Activated CD4-positive, alpha-beta memory T cell treated with anti-CD3 and anti-CD28 coated beads, Interleukin-2, amount 10 ng/mL, durations not matched to agents 7 days and 5 days (primary cell): Measurements from ENCODE around the gene PEX16. TPM values are rescaled to one million over a fixed set of nuclear protein-coding genes. Genes with fewer than 3 reads are reported as not detected.
A peak's percentile ranks its signal among the peaks of the same experiment; 100 is the strongest.

Experiments used
- CTCF ChIA-PET: fragments of 350-600 bp; sonication (Branson Sonifier 250); formaldehyde crosslinking; loops from one replicate; lab custom pipeline; 2021; ENCODE audit warnings: antibody characterized with exemption, inconsistent platforms; lab: Charles Lee
- POLR2A ChIA-PET: fragments of 350-600 bp; sonication (Branson Sonifier 250); formaldehyde crosslinking; loops from one replicate; lab custom pipeline; 2021; ENCODE audit warnings: antibody characterized with exemption; lab: Charles Lee
- DNase-seq: peaks from one replicate; pipeline ENCODE4 v3.0.0-alpha.2; 2020
- H3K27ac Mint-ChIP-seq: one replicate; pipeline ENCODE4 v1.8.0; 2021; ENCODE audit warnings: mild to moderate bottlenecking, mixed read lengths
- H3K27me3 Mint-ChIP-seq: one replicate; pipeline ENCODE4 v1.8.0; 2021; ENCODE audit warnings: mixed read lengths
- H3K36me3 Mint-ChIP-seq: one replicate; pipeline ENCODE4 v1.8.0; 2021; ENCODE audit warnings: low read depth, mixed read lengths
- H3K4me1 Mint-ChIP-seq: one replicate; pipeline ENCODE4 v1.8.0; 2021; ENCODE audit warnings: mixed read lengths
- H3K4me3 Mint-ChIP-seq: one replicate; pipeline ENCODE4 v1.8.0; 2021; ENCODE audit warnings: mild to moderate bottlenecking, mixed read lengths
- H3K9me3 Mint-ChIP-seq: one replicate; pipeline ENCODE4 v1.8.0; 2021; ENCODE audit warnings: mixed read lengths
- total RNA-seq, 2 experiments: library from RNA; stranded (reverse); gene quantifications; one replicate each; pipeline ENCODE4 v1.2.3, GENCODE V29; 2021

The PEX16 gene
- total RNA-seq, 2 experiments from 2014 or later, result 54.1 to 55.0 TPM

DNA sequence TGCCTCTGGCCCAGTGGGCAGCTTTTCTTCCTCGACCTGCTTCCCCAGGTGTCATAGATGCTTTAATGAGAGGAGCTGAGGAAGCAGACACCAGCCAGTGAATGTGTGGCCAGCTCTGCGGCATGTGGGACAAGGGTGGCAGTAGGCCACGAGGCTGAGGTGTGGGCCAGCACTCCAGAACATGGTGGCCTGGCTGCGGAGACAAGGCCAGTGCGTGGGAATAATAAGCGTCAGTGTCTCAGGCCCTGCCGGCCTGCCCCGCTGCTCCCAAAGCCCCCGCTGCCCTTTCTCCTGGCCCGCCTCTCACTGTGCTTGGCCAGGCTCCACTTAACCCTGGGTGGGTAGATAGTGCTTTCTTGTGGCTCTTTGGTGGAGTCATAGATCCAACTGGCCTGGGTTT lies 30.1 kb downstream of the PEX16 start:
- DNase-seq, result no peak
- no peak overlapping the region for H3K27ac Mint-ChIP-seq
- no peak overlapping the region for H3K4me3 Mint-ChIP-seq
- no peaks in the 10 kb centered on the region for H3K36me3 Mint-ChIP-seq
- no peaks in the 10 kb centered on the region for H3K9me3 Mint-ChIP-seq
- H3K4me1 Mint-ChIP-seq, result peaks cover 7% of the 10 kb centered on the region
- POLR2A ChIA-PET, result interaction anchor here (1.6 kb wide), 1 partner anchor 30 kb away, joined by 3 read pairs; no protein-coding TSS in a partner anchor
- CTCF ChIA-PET, result no interaction called here
- H3K27me3 Mint-ChIP-seq, result peaks cover 7% of the 10 kb centered on the region

DNA sequence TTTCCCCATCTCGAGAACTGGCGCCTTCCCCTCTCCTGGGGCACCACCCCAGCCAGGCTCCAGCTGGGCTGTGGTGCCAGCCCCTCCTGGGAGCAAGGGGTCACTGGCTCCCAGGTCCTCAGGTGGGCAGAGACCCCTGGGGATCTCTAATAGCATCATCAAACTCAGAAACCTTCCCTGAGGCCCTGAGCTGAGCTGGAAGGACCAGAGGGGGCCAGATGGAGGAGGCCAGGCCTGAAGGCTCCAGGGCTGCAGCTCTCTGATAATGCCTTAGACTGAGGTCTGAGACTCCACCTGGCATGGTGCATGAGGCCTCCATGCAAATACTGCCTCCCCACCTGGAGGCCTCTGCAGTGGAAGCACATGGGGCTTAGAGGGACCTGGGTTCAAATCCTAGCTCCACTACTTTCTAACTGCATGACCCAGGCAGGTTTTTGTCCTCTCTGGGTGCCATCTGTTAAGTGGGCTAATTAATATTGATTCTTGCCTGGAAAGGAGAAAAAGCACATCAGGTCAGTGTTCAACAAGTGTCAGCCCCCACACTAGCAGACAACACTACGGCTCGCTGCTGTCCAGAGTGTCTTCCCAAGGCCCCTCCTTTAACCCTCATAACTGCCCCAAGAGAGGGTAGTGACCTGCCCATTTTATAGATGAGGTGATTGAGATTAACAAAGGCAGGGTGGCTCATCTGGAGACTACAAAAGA lies 30.7 kb downstream of the PEX16 start:
- Mint-ChIP-seq H3K27ac (no peak overlapping the region), H3K27me3 (peaks cover 7% of the 10 kb centered on the region), H3K4me3 (no peak overlapping the region), H3K9me3 (no peaks in the 10 kb centered on the region), H3K4me1 (peaks cover 7% of the 10 kb centered on the region), H3K36me3 (no peaks in the 10 kb centered on the region)
- POLR2A ChIA-PET, result interaction anchor here (1.6 kb wide), 1 partner anchor 30 kb away, joined by 3 read pairs; no protein-coding TSS in a partner anchor
- CTCF ChIA-PET, result no interaction called here
- DNase-seq, result no peak

DNA sequence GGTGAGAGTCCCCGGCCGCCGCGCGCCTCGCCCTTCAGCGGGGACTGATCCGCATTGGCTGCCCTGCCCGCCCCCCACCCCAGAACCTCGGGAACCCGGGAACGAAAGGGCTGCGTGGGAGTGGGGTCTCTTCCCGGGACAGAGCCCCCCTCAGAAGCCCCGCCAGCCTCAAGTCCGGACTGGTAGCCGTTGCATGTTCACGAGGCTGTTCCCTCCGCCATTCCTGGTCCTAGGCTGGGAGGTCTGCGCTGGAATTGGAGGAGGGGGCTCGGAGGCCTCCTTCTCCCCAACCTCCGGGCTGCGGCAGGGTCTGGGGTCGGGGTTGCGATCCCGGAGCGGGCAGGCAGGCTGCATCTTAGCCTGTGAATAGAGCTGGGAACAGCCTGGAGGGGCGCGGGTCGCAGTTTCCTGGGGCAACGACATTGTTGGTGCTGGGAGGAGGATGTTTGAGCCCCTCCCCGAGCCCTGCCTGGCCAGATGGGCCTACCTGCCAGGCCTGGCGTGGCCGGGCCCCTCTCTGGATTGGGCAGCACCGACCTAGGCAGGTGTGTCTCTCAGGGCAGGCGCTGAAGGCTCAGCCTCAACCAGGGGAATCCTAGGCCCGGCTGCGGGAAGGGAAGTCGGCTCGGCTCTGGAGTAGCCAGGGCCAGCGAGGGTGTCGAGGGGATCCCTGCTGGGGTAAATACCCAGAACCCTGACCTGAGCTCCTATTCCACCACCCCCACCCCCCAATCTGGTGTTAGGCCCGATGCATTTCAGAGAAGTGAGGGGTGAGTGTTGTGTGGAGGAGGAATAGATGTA lies 31.6 kb downstream of the PEX16 start:
- POLR2A ChIA-PET, result no interaction called here
- H3K4me3 Mint-ChIP-seq, result no peak overlapping the region

DNA sequence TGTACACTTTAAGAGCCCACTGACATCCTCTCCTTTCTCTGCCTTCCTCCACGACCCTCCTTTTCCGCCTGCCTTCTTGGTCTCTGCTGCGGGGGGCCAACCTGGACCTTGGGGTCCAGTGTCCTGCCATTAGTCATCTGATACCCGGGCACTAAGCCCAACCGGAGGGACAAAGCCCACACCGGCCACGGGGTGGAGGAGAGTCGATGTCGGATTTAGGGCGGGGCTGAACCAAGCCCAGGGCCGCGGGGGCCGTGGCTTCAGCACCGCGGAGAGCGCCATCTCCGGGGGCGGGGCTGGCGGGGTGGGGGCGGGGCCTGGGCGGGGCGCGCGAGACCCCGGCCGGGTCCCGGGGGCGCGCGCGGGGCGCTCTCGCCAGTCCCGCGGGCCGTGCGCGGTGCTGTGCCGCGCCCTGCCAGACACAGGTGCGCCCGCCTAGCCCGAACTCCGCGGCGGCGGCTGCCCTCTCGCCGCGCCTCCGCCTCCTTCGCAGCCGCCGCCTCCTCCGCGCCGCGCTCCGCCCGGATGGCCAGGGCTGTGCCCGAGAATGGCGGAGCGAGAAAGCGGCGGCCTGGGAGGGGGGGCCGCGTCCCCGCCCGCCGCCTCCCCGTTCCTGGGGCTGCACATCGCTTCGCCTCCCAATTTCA lies 32.3 kb downstream of the PEX16 start, which contains the start of gene MAPK8IP1:
Gene MAPK8IP1, plus strand, starts transcription at position 378 of the 647 bp plus-strand sequence. Its CDS starts 170 bp downstream, at position 548.
- H3K27me3 Mint-ChIP-seq, result peaks cover 4% of the 10 kb centered on the region
- no peaks in the 10 kb centered on the region for H3K36me3 Mint-ChIP-seq
- H3K4me1 Mint-ChIP-seq, result peaks cover 7% of the 10 kb centered on the region
- ChIA-PET POLR2A (no interaction called here), CTCF (no interaction called here)
- peak within 1 kb of the TSS; percentile 61 for H3K4me3 Mint-ChIP-seq
- no peak within 1 kb of the TSS for H3K27ac Mint-ChIP-seq
- H3K9me3 Mint-ChIP-seq, result no peaks in the 10 kb centered on the region
- DNase-seq, result peak; percentile 63

More for the DNA sequence above, 31.6 kb downstream of the PEX16 start:
- H3K9me3 Mint-ChIP-seq, result no peaks in the 10 kb centered on the region
- no peaks in the 10 kb centered on the region for H3K36me3 Mint-ChIP-seq
- no peak for DNase-seq
- CTCF ChIA-PET, result no interaction called here
- peaks cover 7% of the 10 kb centered on the region for H3K4me1 Mint-ChIP-seq
- H3K27ac Mint-ChIP-seq, result no peak overlapping the region
- peaks cover 4% of the 10 kb centered on the region for H3K27me3 Mint-ChIP-seq

DNA sequence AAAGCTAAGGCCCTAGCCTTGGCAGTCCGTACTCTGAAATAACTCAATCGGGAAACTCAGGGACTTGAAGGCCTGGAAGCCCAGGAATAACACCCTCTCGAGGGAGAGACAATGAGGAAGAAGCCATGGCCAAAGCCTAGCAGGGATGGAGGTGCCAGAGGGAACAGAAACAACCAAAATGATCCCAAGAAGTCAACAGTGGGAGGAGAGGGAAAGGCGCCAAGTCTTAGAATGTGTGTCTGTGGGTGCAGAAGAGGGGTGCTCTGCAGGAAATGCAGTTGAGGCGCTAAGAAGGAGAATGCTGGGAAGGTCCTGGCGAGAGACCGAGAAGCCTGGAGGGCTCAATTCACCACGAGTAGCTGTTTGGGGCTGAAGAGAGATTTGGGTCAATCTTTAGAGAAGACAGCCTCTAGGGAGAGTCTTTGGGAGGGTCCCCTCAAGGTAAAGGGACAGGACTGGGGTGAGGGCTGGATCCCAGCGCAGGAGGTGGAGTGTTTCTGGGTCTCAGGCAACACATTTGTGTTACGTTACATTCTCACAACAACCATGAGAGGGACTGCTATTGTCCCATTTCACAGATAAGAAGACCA lies 33.0 kb downstream of the PEX16 start:
- DNase-seq, result no peak
- Mint-ChIP-seq H3K4me3 (peak overlapping the region; percentile 61), H3K27me3 (peaks cover 4% of the 10 kb centered on the region), H3K4me1 (peaks cover 7% of the 10 kb centered on the region), H3K27ac (no peak overlapping the region), H3K36me3 (peaks cover under 1% of the 10 kb centered on the region), H3K9me3 (no peaks in the 10 kb centered on the region)
- POLR2A ChIA-PET, result interaction anchor here (1.0 kb wide), 1 partner anchor 14 kb away, joined by 3 read pairs; no protein-coding TSS in a partner anchor
- CTCF ChIA-PET, result interaction anchor here (0.6 to 1.7 kb wide), 2 partner anchors 92 to 113 kb away, joined by 3 to 4 read pairs; no protein-coding TSS in a partner anchor

DNA sequence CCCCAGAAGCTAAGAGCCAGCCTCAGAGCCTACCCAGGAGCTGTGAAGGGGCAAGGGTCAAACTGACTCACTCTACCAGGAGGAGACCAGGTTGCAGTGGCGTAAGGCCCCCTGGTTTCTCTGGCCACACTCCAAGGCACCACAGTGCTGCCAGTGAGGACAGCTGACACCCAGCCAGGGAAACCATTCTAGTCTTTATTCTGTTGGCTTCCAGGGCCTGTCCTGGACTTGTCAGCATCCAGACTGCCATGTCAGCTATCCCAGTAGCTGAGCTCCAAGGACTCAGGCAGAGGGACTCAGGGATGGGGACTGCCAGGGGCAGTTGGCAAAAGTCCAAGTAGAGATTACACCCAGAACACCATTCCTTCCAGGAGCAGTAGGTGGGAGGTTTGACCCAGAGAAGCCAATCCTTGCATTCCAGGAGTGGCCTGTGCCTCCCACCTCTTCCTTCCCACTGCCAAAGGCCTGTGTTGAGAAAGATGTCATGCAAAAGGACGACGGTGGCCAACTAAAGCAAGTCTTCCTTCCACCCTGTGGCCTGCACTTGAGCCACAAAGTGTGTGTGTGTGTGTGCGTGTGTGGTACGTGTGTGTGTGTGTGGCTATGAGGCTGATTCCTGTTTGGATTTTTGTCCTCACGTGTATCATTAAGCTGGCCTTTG lies 35.8 kb downstream of the PEX16 start:
- Mint-ChIP-seq H3K27ac (no peak overlapping the region), H3K27me3 (peaks cover 4% of the 10 kb centered on the region), H3K36me3 (peaks cover 14% of the 10 kb centered on the region), H3K4me3 (no peak overlapping the region), H3K9me3 (no peaks in the 10 kb centered on the region), H3K4me1 (peaks cover 7% of the 10 kb centered on the region)
- CTCF ChIA-PET, result no interaction called here
- DNase-seq, result no peak
- POLR2A ChIA-PET, result no interaction called here

DNA sequence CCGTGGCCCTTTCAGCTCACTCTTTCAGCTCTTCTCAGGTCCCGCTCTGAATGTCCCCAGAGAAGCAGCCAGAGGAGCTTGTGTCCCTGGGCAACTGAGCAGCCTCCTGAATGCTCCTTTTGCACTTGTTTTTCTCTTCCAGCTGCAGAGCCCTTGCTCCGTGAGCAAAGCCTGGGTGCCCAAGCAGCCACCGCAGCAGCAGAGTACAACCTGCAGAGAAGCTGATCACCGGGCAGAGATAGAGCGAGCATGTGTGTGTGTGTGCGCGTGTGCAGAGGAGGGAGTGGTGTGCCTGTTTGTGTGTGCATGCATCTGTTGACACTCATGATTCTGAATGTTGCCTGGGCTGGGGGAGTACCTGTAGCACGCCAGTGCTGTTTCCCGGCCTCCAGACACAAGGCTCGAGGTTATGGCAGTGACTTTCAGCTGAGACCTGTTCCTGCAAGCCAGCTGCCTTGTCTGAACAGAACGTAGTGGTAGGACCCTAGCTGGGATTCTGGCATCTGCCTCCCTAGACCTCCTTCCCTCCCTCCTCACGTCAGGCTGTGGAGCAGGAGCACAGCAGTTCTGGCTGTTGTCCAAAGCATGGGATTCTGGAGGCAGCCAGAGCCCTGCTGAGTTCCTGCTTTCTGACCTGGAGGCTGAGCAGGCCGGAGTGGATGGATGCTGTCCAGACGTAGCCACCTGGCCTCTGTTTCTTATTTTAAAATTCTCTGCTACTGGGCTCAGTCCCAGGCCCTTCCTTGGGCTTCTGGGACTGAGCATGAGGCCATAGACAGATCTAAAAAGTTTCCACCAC lies 36.7 kb downstream of the PEX16 start:
- Mint-ChIP-seq H3K27me3 (peaks cover 4% of the 10 kb centered on the region), H3K4me1 (peaks cover 7% of the 10 kb centered on the region), H3K36me3 (peaks cover 14% of the 10 kb centered on the region), H3K4me3 (no peak overlapping the region), H3K9me3 (no peaks in the 10 kb centered on the region), H3K27ac (no peak overlapping the region)
- ChIA-PET POLR2A (interaction anchor here (0.5 kb wide), 1 partner anchor 189 kb away, joined by 3 read pairs; no protein-coding TSS in a partner anchor), CTCF (no interaction called here)
- DNase-seq, result no peak

DNA sequence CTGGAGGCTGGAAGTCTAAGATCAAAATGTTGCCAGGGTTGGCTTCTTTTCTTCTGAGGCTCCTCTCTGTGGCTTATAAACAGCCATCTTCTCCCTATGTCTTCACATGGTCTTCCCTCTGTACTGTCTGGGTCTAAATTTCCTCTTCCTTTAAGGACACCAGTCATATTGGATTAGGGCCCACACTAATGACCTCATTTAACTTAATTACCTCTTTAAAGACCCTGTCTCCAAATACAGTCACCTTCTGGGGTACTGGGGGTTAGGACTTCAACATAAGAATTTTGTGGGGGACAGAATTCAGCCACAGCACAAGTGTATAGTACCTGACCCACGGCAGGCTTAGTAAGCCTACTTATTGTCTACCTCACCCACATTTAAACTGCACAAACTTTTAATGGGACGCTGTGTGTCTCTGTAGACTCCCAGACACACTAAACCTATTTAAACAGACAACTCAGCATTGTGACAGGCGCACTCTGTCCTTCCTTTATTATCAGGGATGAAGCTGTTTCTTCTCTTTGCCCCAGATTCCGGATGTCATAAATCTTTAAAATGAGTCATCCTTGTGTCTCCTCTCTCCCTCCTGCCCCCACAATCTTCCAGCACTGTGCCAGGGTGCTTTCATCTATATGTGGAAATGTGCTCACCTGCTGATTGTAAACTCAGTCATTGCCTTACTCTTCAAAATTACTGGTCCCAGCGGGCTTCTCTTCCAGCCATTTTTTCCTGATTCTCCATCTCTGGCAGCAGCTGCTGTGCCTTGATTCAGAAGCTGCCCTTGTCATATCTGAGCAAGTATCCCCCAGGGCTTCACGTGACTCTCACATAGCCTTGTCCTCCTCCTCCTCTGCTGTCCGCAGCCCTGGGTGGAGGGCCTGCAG lies 37.6 kb downstream of the PEX16 start:
- POLR2A ChIA-PET, result no interaction called here
- Mint-ChIP-seq H3K4me3 (no peak overlapping the region), H3K9me3 (no peaks in the 10 kb centered on the region), H3K36me3 (peaks cover 19% of the 10 kb centered on the region), H3K4me1 (peaks cover 4% of the 10 kb centered on the region), H3K27me3 (peaks cover 4% of the 10 kb centered on the region), H3K27ac (no peak overlapping the region)
- CTCF ChIA-PET, result no interaction called here
- no peak for DNase-seq

DNA sequence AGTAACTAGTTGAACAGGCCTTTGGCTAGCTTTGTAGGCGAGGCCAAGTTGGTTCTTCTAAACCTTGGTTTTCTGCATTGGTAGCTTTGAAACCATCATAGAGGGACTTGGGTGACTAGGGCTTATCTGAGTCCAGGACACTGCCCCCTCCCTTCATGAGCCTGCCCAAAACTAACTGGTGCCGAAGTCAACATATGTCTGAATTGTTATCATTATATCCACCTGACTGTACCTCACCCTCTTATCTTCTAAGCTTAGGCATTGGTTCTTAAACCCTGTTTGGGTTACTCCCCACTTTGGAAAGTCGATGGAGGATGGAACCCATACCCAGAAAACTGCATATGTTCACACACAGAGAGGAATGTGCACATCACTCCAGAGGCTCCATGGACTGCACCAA lies 39.8 kb downstream of the PEX16 start:
- H3K4me1 Mint-ChIP-seq, result no peaks in the 10 kb centered on the region
- no peak overlapping the region for H3K27ac Mint-ChIP-seq
- H3K27me3 Mint-ChIP-seq, result no peaks in the 10 kb centered on the region
- H3K4me3 Mint-ChIP-seq, result no peak overlapping the region
- POLR2A ChIA-PET, result no interaction called here
- H3K36me3 Mint-ChIP-seq, result peaks cover 28% of the 10 kb centered on the region
- CTCF ChIA-PET, result no interaction called here
- no peaks in the 10 kb centered on the region for H3K9me3 Mint-ChIP-seq
- no peak for DNase-seq

DNA sequence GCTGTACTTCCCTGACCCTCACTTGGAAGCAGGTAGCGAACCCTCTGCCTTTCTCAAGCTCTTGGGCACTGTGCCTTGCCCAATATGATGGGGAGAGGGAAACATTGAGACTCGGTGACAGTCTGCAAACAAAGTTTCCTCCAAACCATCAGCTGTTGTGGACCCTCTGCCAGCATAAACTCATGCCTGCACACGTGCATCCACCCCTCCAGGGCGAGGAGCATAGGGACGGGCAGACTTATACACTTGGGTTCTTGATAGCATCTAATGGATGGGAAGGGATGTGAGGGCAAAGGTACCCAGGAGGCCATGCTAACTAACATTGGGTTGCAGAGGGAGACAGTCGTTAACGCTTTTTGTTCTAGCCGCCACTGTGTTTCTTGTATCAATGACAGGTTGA lies 40.5 kb downstream of the PEX16 start:
- POLR2A ChIA-PET, result no interaction called here
- Mint-ChIP-seq H3K4me3 (no peak overlapping the region), H3K4me1 (no peaks in the 10 kb centered on the region), H3K36me3 (peaks cover 28% of the 10 kb centered on the region), H3K9me3 (no peaks in the 10 kb centered on the region), H3K27me3 (no peaks in the 10 kb centered on the region), H3K27ac (no peak overlapping the region)
- CTCF ChIA-PET, result no interaction called here
- no peak for DNase-seq

DNA sequence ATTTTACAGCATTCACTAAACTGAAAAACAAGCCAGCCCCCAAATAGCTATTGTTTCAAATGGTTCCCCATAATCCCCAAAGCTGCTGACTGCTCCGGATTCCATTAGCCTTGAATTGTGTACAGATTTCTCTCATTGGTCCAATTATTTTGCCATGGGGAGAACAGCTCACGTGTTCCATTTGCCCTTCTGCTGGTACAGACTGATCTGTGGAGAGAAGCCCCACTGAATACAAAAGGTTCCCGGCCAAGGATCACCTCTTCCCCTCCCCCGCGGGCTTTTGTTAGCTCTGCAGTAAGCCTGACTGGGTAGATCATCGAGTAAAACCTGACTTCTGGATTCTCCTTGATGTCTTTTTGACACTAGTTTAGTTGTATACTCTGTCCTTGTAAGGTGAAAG lies 41.3 kb downstream of the PEX16 start:
- POLR2A ChIA-PET, result no interaction called here
- no peak overlapping the region for H3K4me3 Mint-ChIP-seq
- no peaks in the 10 kb centered on the region for H3K9me3 Mint-ChIP-seq
- H3K36me3 Mint-ChIP-seq, result peaks cover 29% of the 10 kb centered on the region
- no peaks in the 10 kb centered on the region for H3K4me1 Mint-ChIP-seq
- CTCF ChIA-PET, result no interaction called here
- no peaks in the 10 kb centered on the region for H3K27me3 Mint-ChIP-seq
- DNase-seq, result no peak
- H3K27ac Mint-ChIP-seq, result no peak overlapping the region
